Colonic mucosa (tissue), 4 donors: ENCODE measurements around the gene CFAP299. TPM values are rescaled to one million over a fixed set of nuclear protein-coding genes. Genes with fewer than 3 reads are reported as not detected.
"Not testable (repeated sequence)": the region's sequence is repeated elsewhere in the genome, so short reads cannot be mapped to it uniquely, and the experiment has no call there.

ENCODE experiments used
- DNase-seq: peaks from one replicate; pipeline ENCODE4 v3.0.0-alpha.2; 2020
- H3K27ac ChIP-seq: fragments of 200-600 bp; one replicate; pipeline ENCODE4 v1.8.0; 2021
- H3K27me3 ChIP-seq: fragments of 200-600 bp; one replicate; pipeline ENCODE4 v1.8.0; 2021
- H3K36me3 ChIP-seq: fragments of 200-600 bp; one replicate; pipeline ENCODE4 v1.8.0; 2021
- H3K4me1 ChIP-seq: fragments of 200-600 bp; one replicate; pipeline ENCODE4 v1.8.0; 2021; ENCODE audit warnings: mild to moderate bottlenecking
- H3K4me3 ChIP-seq: fragments of 200-600 bp; one replicate; pipeline ENCODE4 v1.8.0; 2021
- H3K9ac ChIP-seq, 2 donors: one replicate each; pipeline ENCODE4 v1.7.0; 2013; ENCODE audit warnings: control low read depth in 2 of 2, low read depth in 2 of 2, low read length in 2 of 2
- H3K9me3 ChIP-seq: fragments of 200-600 bp; one replicate; pipeline ENCODE4 v1.8.0; 2021
- CTCF ChIP-seq: fragments of 200-600 bp; IDR thresholded peaks from one replicate; pipeline ENCODE4 v1.8.0; 2022; ENCODE audit warnings: antibody characterized with exemption, mild to moderate bottlenecking
- intact Hi-C: fragments of 100-400 bp; cut with DNase I; formaldehyde crosslinking; loops from one replicate; pipeline ENCODE4 v1.14.1; 2022
- total RNA-seq, 2 donors: library from RNA; stranded (reverse); fragmentation: NEBNext Ultra II Directional in 1 of 2; extraction: Animal tissue kit (Norgen Biotek cat#: 25700) in 1 of 2; gene quantifications; one replicate each; pipeline ENCODE4 v1.2.1, GENCODE V29; 2021
- donor health status: healthy.
- donor health status: DM: no; HTN: no; CAD: no.
- donor health status: DM: no; HTN: no; CAD: no.

The CFAP299 gene
- total RNA-seq, 2 donors from 2014 or later = not detected

GRCh38 chr4:80434238-80434637 is 98.7 kb downstream of the CFAP299 start:
- no peak for DNase-seq
- intact Hi-C loops = no loop called here
- no peak for TF ChIP-seq CTCF

DNA sequence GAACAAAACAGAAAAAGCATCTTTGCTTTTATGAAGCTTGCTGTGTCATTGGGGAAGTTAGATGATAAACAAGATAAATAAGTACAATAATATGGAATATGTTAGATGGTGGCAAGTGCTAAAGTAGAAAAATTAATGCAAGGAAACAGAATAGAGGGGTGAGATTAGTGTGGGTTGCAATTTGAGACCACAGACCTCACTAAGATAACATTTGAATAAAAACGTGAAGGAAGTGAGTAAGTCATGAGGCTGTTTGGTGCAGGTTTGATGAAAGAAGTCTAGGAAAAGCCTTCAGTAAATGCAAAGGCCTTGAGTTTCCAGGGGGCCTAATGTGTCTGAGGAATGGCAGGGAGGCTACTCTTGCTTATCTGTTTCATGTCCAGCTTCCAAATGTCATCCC is 102.5 kb downstream of the CFAP299 start:
- no peak for DNase-seq

More at GRCh38 chr4:80434238-80434637, 98.7 kb downstream of the CFAP299 start:
- Histone ChIP-seq H3K27ac (no peak overlapping the region), H3K36me3 (no peaks in the 10 kb centered on the region), H3K9me3 (no peaks in the 10 kb centered on the region), H3K4me3 (no peak overlapping the region), H3K9ac (no peak overlapping the region), H3K27me3 (no peaks in the 10 kb centered on the region), H3K4me1 (no peaks in the 10 kb centered on the region)

GRCh38 chr4:80439294-80440061 is 103.9 kb downstream of the CFAP299 start:
- H3K27ac ChIP-seq, H3K4me3 ChIP-seq, H3K9me3 ChIP-seq, intact Hi-C loops, H3K9ac ChIP-seq, H3K36me3 ChIP-seq, H3K4me1 ChIP-seq, H3K27me3 ChIP-seq: not testable (repeated sequence)
- DNase-seq = peak; percentile 20

More for the DNA sequence above, 102.5 kb downstream of the CFAP299 start:
- Histone ChIP-seq H3K4me1 (no peaks in the 10 kb centered on the region), H3K4me3 (no peak overlapping the region), H3K9me3 (no peaks in the 10 kb centered on the region), H3K27me3 (no peaks in the 10 kb centered on the region), H3K9ac (no peak overlapping the region), H3K27ac (no peak overlapping the region), H3K36me3 (no peaks in the 10 kb centered on the region)
- no peak for TF ChIP-seq CTCF
- intact Hi-C loops = no loop called here

DNA sequence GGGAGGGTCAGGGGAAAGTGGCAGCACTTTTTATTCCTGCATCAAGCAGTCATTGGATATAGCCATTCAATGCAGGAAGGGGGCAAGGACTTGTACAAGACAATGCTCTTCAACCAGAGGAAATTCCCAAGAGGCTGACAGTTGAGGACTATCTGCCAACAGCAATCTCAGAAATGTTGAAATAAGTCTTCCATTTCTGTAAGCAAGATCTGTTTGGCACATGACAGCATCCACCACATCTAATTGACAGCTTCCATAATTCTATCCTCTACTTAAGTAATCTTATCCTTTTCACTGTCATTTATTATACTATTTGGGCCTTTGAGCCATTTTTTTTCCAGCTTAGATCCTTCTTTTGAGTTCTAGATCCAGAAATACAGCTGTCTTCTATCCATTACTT is 110.7 kb downstream of the CFAP299 start:
- Histone ChIP-seq H3K4me3 (no peak overlapping the region), H3K9ac (no peak overlapping the region), H3K27me3 (no peaks in the 10 kb centered on the region), H3K27ac (no peak overlapping the region), H3K4me1 (no peaks in the 10 kb centered on the region), H3K9me3 (no peaks in the 10 kb centered on the region), H3K36me3 (no peaks in the 10 kb centered on the region)
- no peak for DNase-seq
- TF ChIP-seq CTCF = no peak
- intact Hi-C loops = no loop called here

- Histone ChIP-seq H3K4me1 (no peaks in the 10 kb centered on the region), H3K27me3 (no peaks in the 10 kb centered on the region), H3K4me3 (no peak overlapping the region), H3K27ac (no peak overlapping the region), H3K9me3 (no peaks in the 10 kb centered on the region), H3K9ac (no peak overlapping the region), H3K36me3 (no peaks in the 10 kb centered on the region)
- DNase-seq = no peak
- intact Hi-C loops = no loop called here
- no peak for TF ChIP-seq CTCF
Observed at GRCh38 chr4:80446664-80447063, 111.1 kb downstream of the CFAP299 start.

DNA sequence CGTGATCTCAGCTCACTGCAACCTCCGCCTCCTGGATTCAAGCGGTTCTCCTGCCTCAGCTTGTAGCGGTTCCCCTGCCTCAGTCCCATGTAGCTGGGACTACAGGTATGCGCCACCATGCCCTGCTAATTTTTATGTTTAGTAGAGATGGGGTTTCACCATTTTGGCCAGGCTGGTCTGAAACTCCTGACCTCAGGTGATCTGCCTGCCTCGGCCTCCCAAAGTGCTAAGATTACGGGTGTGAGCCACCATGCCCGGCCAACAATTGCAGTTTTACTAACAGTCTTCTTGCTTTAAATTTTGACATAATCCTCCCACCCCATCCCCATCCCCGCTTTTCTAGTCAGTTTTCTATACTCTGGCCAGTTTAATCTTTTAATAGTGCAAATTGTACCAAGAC is 112.0 kb downstream of the CFAP299 start:
- TF ChIP-seq CTCF = no peak
- Histone ChIP-seq H3K36me3 (no peaks in the 10 kb centered on the region), H3K4me1 (no peaks in the 10 kb centered on the region), H3K9me3 (no peaks in the 10 kb centered on the region), H3K9ac (no peak overlapping the region), H3K27me3 (no peaks in the 10 kb centered on the region), H3K27ac (no peak overlapping the region), H3K4me3 (no peak overlapping the region)
- no peak for DNase-seq
- intact Hi-C loops = no loop called here
